ENCODE results near the gene CLOCK.

Gene CLOCK

GRCh38 chr4:55507612-55508011 is 39.1 kb downstream of the CLOCK start:
- Mint-ChIP-seq H3K9me3 (peaks cover 2% of the 10 kb centered on the region), H3K27ac (no peak overlapping the region), H3K4me3 (no peak overlapping the region), H3K36me3 (ENCODE audit: low read depth) (peaks cover 74% of the 10 kb centered on the region), H3K27me3 (ENCODE audit: low read depth, poor library complexity) (no peaks in the 10 kb centered on the region), H3K4me1 (no peaks in the 10 kb centered on the region)
- no peak for DNase-seq
- TF ChIP-seq, protein P1, sequence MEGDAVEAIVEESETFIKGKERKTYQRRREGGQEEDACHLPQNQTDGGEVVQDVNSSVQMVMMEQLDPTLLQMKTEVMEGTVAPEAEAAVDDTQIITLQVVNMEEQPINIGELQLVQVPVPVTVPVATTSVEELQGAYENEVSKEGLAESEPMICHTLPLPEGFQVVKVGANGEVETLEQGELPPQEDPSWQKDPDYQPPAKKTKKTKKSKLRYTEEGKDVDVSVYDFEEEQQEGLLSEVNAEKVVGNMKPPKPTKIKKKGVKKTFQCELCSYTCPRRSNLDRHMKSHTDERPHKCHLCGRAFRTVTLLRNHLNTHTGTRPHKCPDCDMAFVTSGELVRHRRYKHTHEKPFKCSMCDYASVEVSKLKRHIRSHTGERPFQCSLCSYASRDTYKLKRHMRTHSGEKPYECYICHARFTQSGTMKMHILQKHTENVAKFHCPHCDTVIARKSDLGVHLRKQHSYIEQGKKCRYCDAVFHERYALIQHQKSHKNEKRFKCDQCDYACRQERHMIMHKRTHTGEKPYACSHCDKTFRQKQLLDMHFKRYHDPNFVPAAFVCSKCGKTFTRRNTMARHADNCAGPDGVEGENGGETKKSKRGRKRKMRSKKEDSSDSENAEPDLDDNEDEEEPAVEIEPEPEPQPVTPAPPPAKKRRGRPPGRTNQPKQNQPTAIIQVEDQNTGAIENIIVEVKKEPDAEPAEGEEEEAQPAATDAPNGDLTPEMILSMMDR (IDR thresholded peaks at IDR 0.05), result no peak

DNA sequence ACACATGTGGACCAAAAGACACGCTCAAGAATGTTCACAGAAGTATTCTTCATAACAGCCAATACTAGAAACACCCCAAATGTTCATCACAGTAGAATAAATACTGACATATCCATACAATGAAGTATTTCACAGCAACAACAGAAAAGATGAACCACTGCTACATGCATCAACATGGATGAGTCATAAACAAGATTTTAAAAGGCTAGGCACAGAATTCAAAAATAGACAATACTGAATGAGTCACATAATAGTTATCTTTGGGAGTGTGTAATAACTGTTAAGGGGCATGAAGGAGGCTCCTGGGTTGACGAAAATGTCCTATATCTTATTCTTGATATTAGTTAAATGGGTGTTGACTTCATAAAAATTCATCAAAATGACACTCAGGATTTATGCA is 43.5 kb downstream of the CLOCK start:
- peaks cover 56% of the 10 kb centered on the region for H3K36me3 Mint-ChIP-seq (ENCODE audit: low read depth)
- H3K4me3 Mint-ChIP-seq, result no peak overlapping the region
- TF ChIP-seq, protein P1 (IDR thresholded peaks at IDR 0.05), result no peak
- peaks cover 4% of the 10 kb centered on the region for H3K4me1 Mint-ChIP-seq
- no peak for DNase-seq
- H3K9me3 Mint-ChIP-seq, result no peaks in the 10 kb centered on the region
- H3K27me3 Mint-ChIP-seq (ENCODE audit: low read depth, poor library complexity), result no peaks in the 10 kb centered on the region
- no peak overlapping the region for H3K27ac Mint-ChIP-seq

DNA sequence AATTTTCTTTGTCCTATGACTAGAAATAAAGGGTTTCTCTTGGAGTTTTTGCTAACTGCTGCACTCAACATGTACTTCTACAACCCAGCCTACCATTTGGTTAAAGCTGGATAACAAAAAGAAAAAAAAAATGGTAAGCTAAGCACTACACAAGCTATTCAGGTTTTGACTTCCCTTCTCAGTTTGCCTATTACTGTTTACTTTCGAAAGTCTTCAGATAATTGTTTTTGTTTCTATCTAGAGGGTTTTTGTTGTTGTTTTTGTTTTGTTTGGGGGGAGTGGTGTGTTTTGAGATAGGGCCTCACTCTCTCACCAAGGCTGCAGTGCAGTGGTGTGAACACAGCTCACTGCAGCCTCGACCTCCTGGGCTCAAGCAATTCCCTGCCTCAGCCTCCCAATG is 46.6 kb downstream of the CLOCK start:
- Mint-ChIP-seq H3K27ac (peak overlapping the region; percentile 86), H3K4me1 (peaks cover 4% of the 10 kb centered on the region), H3K36me3 (ENCODE audit: low read depth) (peaks cover 56% of the 10 kb centered on the region), H3K27me3 (ENCODE audit: low read depth, poor library complexity) (peaks cover 2% of the 10 kb centered on the region), H3K4me3 (no peak overlapping the region), H3K9me3 (peaks cover 16% of the 10 kb centered on the region)
- TF ChIP-seq, protein P1 (IDR thresholded peaks at IDR 0.05), result no peak
- DNase-seq, result no peak

- no peak for DNase-seq
- Mint-ChIP-seq H3K36me3 (ENCODE audit: low read depth) (peaks cover 60% of the 10 kb centered on the region), H3K4me1 (peaks cover 4% of the 10 kb centered on the region), H3K9me3 (peaks cover 21% of the 10 kb centered on the region), H3K4me3 (no peak overlapping the region), H3K27ac (no peak overlapping the region), H3K27me3 (ENCODE audit: low read depth, poor library complexity) (peaks cover 4% of the 10 kb centered on the region)
- TF ChIP-seq, protein P1 (IDR thresholded peaks at IDR 0.05), result no peak
Measured at GRCh38 chr4:55499495-55499894, 47.2 kb downstream of the CLOCK start.

DNA sequence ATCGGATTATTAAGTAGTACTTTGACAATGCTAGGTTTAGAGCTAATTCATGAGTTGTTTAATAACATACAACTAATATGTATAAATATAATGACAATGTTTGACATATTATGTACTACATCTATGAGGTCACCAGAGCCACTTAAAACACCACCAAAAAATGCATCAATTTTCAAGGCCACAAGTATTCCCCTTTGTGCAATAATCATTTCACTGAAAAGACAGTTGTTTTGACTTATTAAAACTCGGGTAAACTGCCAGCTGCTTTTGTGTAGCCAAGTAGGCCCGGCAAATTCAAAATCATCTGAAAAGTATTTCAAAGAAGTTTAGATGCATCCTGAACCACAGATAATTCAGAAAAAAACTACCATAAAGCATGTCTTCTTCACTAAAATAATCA is 48.7 kb downstream of the CLOCK start:
- Mint-ChIP-seq H3K4me1 (peaks cover 4% of the 10 kb centered on the region), H3K4me3 (no peak overlapping the region), H3K27ac (no peak overlapping the region), H3K36me3 (ENCODE audit: low read depth) (peaks cover 64% of the 10 kb centered on the region), H3K27me3 (ENCODE audit: low read depth, poor library complexity) (peaks cover 4% of the 10 kb centered on the region), H3K9me3 (peaks cover 29% of the 10 kb centered on the region)
- TF ChIP-seq, protein P1 (IDR thresholded peaks at IDR 0.05), result no peak
- DNase-seq, result no peak

GRCh38 chr4:55491486-55491885 is 55.2 kb downstream of the CLOCK start:
- no peak for DNase-seq
- H3K36me3 Mint-ChIP-seq (ENCODE audit: low read depth), result peaks cover 61% of the 10 kb centered on the region
- H3K4me1 Mint-ChIP-seq, result no peaks in the 10 kb centered on the region
- peaks cover 47% of the 10 kb centered on the region for H3K9me3 Mint-ChIP-seq
- H3K4me3 Mint-ChIP-seq, result no peak overlapping the region
- no peak overlapping the region for H3K27ac Mint-ChIP-seq
- TF ChIP-seq, protein P1 (IDR thresholded peaks at IDR 0.05), result no peak
- peaks cover 4% of the 10 kb centered on the region for H3K27me3 Mint-ChIP-seq (ENCODE audit: low read depth, poor library complexity)
